SJSA1 (cell line): Measurements from ENCODE around the gene ITSN1. TPM values are rescaled to one million over a fixed set of nuclear protein-coding genes. Genes with fewer than 3 reads are reported as not detected.
A peak's percentile ranks its signal among the peaks of the same experiment; 100 is the strongest.
"Not testable (repeated sequence)": the region's sequence is repeated elsewhere in the genome, so short reads cannot be mapped to it uniquely, and the experiment has no call there.

Source experiments
- DNase-seq, 2 experiments: peaks; one replicate each; pipeline ENCODE4 v3.0.0-alpha.2; 2015 to 2020; ENCODE audit warnings: low spot score in 2 of 2, low read depth in 1 of 2
- H3K27ac ChIP-seq: fragments of 250-450 bp; sonication (Bioruptor Pico); 2 replicates; pipeline ENCODE4 v1.5.1; 2020; ENCODE audit warnings: mild to moderate bottlenecking, moderate library complexity
- H3K27me3 ChIP-seq: fragments of 250-450 bp; sonication (Bioruptor Pico); replicated peaks from 2 replicates; pipeline ENCODE4 v1.5.1; 2020; ENCODE audit warnings: mild to moderate bottlenecking, moderate library complexity
- H3K36me3 ChIP-seq: fragments of 250-450 bp; sonication (Bioruptor Pico); 2 replicates; pipeline ENCODE4 v1.5.1; 2020; ENCODE audit warnings: mild to moderate bottlenecking
- H3K4me1 ChIP-seq: fragments of 250-450 bp; sonication (Bioruptor Pico); replicated peaks from 2 replicates; pipeline ENCODE4 v1.6.1; 2021; ENCODE audit warnings: mild to moderate bottlenecking
- H3K4me3 ChIP-seq: fragments of 250-450 bp; sonication (Bioruptor Pico); 2 replicates; pipeline ENCODE4 v1.5.1; 2020; ENCODE audit warnings: mild to moderate bottlenecking
- H3K9me3 ChIP-seq: fragments of 250-450 bp; sonication (Bioruptor Pico); replicated peaks from 2 replicates; pipeline ENCODE4 v1.5.1; 2020; ENCODE audit warnings: mild to moderate bottlenecking
- total RNA-seq: library from RNA; depleted of rRNA; stranded (reverse); fragments of >200 nt; shearing (Covaris generic); gene quantifications from 2 replicates; pipeline ENCODE4 v1.2.3, GENCODE V29; 2014

Gene ITSN1
- total RNA-seq, 1 experiment from 2014 or later: 53.2 TPM

DNA sequence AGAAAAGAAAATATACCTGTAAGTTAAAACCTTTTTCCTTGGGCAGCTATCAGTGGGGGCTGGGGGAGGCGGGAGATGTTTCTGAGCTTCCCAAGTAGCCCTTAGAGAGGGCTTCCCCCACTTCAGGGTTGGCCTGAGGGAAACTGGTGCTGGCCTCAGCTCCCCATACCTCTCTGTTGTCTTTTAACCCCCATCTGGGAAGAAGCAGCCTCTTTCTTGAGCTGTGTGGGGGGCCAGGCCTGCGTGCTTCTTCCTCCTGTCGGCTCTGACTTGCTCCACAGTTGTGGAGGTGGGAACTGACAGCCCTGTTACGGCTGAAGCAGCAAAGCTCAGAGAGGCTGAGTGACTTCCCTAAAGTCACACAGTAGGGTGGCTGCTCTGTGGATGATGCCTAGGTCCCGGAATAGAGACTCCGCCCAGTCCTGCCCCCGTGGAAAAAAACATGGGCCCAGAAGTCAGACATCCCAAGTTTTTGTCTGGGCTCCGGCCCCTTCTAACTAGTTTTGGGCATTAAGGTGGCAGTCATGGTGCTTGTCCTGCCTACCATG is 218.1 kb downstream of the ITSN1 start:
- no peaks in the 10 kb centered on the region for H3K27me3 ChIP-seq
- H3K27ac ChIP-seq: no peak overlapping the region
- H3K4me1 ChIP-seq: no peaks in the 10 kb centered on the region
- no peaks in the 10 kb centered on the region for H3K36me3 ChIP-seq
- H3K4me3 ChIP-seq: no peak overlapping the region
- DNase-seq: no peak
- H3K9me3 ChIP-seq: no peaks in the 10 kb centered on the region

- H3K4me1 ChIP-seq: no peaks in the 10 kb centered on the region
- H3K36me3 ChIP-seq: no peaks in the 10 kb centered on the region
- H3K27ac ChIP-seq: no peak overlapping the region
- no peak for DNase-seq
- no peak overlapping the region for H3K4me3 ChIP-seq
- no peaks in the 10 kb centered on the region for H3K9me3 ChIP-seq
- no peaks in the 10 kb centered on the region for H3K27me3 ChIP-seq
Measured at GRCh38 chr21:33861125-33861524, 218.8 kb downstream of the ITSN1 start.

DNA sequence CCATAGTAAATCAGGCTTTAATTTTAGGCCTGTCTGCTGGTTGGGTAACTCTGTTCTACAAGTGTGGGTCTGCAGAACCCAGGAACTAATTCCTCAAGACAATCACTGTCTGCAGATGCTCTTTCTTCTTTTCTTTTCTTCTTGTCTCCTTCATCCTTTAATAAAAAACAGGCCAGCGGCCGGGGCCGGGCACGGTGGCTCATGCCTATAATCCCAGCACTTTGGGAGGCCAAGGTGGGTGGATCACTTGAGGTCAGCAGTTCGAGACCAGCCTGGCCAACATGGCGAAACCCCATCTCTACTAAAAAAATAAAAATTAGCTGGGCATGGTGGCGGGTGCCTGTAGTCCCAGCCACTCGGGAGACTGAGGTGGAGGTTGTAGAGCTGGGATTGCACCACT is 220.9 kb downstream of the ITSN1 start:
- DNase-seq, H3K36me3 ChIP-seq, H3K27ac ChIP-seq, H3K4me3 ChIP-seq, H3K4me1 ChIP-seq, H3K9me3 ChIP-seq, H3K27me3 ChIP-seq: not testable (repeated sequence)

DNA sequence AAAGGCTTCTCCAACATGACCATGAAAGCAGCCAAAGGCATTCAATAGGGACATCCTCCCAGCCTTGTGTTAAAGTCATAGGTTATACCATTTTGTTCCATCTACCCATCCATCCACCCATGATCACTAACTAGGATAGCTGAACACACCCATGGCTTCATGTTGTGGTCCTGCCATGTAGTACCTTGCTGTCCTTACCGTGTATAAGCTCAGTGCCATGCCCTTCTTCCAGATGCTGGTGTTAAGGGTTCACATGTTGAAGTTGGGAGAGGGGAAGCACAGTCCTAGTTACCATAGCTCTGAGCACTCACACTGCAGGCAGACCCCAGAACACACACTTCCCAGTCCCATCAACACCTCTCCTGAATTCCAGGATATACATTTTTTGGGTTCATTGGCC is 221.8 kb downstream of the ITSN1 start:
- H3K4me1 ChIP-seq: no peaks in the 10 kb centered on the region
- H3K27me3 ChIP-seq: no peaks in the 10 kb centered on the region
- H3K27ac ChIP-seq: no peak overlapping the region
- DNase-seq: no peak
- H3K4me3 ChIP-seq: no peak overlapping the region
- no peaks in the 10 kb centered on the region for H3K9me3 ChIP-seq
- no peaks in the 10 kb centered on the region for H3K36me3 ChIP-seq

DNA sequence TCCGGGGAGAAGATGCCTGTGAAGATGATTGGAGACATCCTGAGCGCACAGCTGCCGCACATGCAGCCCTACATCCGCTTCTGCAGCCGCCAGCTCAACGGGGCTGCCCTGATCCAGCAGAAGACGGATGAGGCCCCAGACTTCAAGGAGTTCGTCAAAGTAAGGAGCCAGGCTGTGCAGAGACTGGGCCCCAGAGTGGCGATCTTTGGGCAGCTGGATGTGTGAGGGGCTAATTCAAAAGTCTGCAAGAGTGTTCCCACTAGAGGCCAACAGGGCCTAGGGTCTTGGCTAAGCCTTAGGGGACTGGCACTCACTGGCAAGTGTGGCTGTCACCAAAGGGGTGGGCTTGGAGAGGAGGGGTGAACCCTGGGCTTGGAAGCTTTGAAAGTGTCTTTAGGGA is 222.9 kb downstream of the ITSN1 start:
- no peaks in the 10 kb centered on the region for H3K36me3 ChIP-seq
- H3K9me3 ChIP-seq: no peaks in the 10 kb centered on the region
- H3K27me3 ChIP-seq: no peaks in the 10 kb centered on the region
- no peak overlapping the region for H3K27ac ChIP-seq
- no peaks in the 10 kb centered on the region for H3K4me1 ChIP-seq
- DNase-seq: no peak
- H3K4me3 ChIP-seq: no peak overlapping the region

- Histone ChIP-seq H3K4me3 (no peak overlapping the region), H3K9me3 (no peaks in the 10 kb centered on the region), H3K36me3 (no peaks in the 10 kb centered on the region), H3K27me3 (no peaks in the 10 kb centered on the region), H3K4me1 (peaks cover 5% of the 10 kb centered on the region), H3K27ac (no peak overlapping the region)
- DNase-seq: no peak
Measured at GRCh38 chr21:33865996-33866575, 223.8 kb downstream of the ITSN1 start.

DNA sequence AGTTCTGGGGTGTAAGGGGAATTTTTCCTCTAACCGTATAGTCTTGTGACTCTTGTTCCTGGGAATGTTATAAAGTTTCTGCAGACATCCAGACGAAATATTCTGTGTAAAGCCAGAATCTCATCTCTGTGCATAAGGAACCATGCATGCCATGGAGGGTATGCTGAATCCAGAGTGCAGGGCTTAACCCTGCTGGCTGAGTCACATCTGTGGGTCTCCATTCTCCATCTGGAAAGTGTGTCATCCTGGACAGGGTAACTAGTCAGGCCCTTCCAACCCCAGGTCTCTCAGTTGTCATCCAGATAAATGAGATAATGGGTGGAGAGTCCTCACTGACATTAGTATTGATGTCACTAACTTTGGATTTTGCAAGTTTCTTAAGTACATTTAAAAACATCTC is 224.5 kb downstream of the ITSN1 start:
- Histone ChIP-seq H3K4me3 (no peak overlapping the region), H3K27me3 (no peaks in the 10 kb centered on the region), H3K27ac (no peak overlapping the region), H3K4me1 (peaks cover 5% of the 10 kb centered on the region), H3K36me3 (no peaks in the 10 kb centered on the region), H3K9me3 (no peaks in the 10 kb centered on the region)
- DNase-seq: no peak

DNA sequence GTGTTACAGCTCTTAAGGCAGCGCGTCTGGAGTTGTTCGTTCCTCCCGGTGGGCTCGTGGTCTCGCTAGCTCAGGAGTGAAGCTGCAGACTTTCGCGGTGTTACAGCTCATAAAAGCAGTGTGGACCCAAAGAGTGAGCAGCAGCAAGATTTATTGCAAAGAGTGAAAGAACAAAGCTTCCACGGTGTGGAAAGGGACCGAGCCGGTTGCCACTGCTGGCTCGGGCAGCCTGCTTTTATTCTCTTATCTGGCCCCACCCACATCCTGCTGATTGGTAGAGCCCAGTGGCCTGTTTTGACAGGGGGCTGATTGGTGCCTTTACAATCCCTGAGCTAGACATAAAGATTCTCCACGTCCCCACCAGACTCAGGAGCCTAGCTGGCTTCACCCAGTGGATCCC is 225.6 kb downstream of the ITSN1 start:
- DNase-seq, H3K27me3 ChIP-seq, H3K4me1 ChIP-seq, H3K27ac ChIP-seq, H3K36me3 ChIP-seq, H3K9me3 ChIP-seq, H3K4me3 ChIP-seq: not testable (repeated sequence)

- Histone ChIP-seq H3K4me1 (peaks cover 5% of the 10 kb centered on the region), H3K9me3 (no peaks in the 10 kb centered on the region), H3K27ac (no peak overlapping the region), H3K4me3 (no peak overlapping the region), H3K27me3 (no peaks in the 10 kb centered on the region), H3K36me3 (no peaks in the 10 kb centered on the region)
- DNase-seq: no peak
Measured at GRCh38 chr21:33869873-33870272, 227.6 kb downstream of the ITSN1 start.

GRCh38 chr21:33870768-33871167 is 228.5 kb downstream of the ITSN1 start:
- Histone ChIP-seq H3K36me3 (no peaks in the 10 kb centered on the region), H3K4me3 (no peak overlapping the region), H3K9me3 (no peaks in the 10 kb centered on the region), H3K27ac (no peak overlapping the region), H3K27me3 (no peaks in the 10 kb centered on the region), H3K4me1 (peaks cover 5% of the 10 kb centered on the region)
- no peak for DNase-seq

GRCh38 chr21:33871171-33871570 is 228.9 kb downstream of the ITSN1 start:
- Histone ChIP-seq H3K4me1 (peaks cover 5% of the 10 kb centered on the region), H3K27ac (no peak overlapping the region), H3K36me3 (no peaks in the 10 kb centered on the region), H3K4me3 (no peak overlapping the region), H3K9me3 (no peaks in the 10 kb centered on the region), H3K27me3 (no peaks in the 10 kb centered on the region)
- peak in 1 of 2 experiments; percentile 37 for DNase-seq

DNA sequence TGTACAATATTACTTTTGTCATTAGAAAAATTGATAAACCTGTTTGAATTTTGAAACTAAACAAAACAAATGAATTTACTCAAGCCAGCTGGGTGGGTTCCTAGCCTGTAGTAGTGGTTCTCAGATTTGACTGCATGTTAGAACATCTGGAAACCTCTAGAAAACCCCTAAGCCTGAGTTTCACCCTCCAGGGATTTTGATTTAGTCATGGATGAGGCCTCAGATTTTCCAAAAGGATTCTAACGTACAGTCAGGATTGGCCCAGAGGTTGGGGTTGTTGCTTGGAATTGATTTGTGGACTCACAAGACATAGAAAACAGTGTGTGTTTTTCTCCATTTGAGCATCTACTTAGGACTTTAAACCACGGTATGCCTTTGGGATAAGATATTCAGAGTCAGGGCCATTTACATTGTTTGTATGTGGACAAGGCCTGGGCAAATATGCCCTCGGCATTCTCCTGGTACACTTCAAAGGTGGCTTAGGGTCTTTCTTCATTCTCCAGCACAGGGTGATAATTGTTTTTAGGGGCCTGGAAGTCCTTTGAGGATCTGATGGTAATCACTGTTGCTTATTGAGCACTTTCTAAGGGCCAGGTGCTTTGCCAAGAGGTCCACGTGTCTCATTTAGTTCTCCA is 230.7 kb downstream of the ITSN1 start:
- DNase-seq: no peak
- Histone ChIP-seq H3K4me1 (peaks cover 5% of the 10 kb centered on the region), H3K27me3 (no peaks in the 10 kb centered on the region), H3K9me3 (no peaks in the 10 kb centered on the region), H3K27ac (no peak overlapping the region), H3K4me3 (no peak overlapping the region), H3K36me3 (no peaks in the 10 kb centered on the region)

DNA sequence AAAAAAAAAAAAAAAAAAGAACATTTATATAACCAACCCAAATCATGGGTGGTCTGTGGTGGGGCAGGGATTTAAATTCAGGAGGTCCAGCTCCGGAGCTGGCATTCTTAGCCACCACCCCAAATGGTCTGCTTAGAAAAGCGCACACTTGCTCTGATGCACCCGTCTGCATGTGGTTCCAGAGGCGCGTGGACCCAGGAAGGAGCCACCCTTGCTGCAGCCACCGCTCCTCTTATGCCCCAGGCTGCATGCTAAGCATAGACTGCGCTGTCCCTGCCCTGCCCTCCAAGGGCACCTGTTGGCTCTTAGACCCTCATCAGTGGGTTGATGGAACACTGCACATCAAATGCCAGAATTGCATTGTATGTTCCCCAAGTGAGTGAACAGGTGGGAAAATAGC is 231.9 kb downstream of the ITSN1 start:
- H3K9me3 ChIP-seq: no peaks in the 10 kb centered on the region
- H3K27me3 ChIP-seq: no peaks in the 10 kb centered on the region
- peaks cover 5% of the 10 kb centered on the region for H3K4me1 ChIP-seq
- no peak overlapping the region for H3K4me3 ChIP-seq
- no peak overlapping the region for H3K27ac ChIP-seq
- DNase-seq: no peak
- no peaks in the 10 kb centered on the region for H3K36me3 ChIP-seq

- no peaks in the 10 kb centered on the region for H3K27me3 ChIP-seq
- no peak overlapping the region for H3K27ac ChIP-seq
- no peaks in the 10 kb centered on the region for H3K36me3 ChIP-seq
- peaks cover 5% of the 10 kb centered on the region for H3K4me1 ChIP-seq
- H3K9me3 ChIP-seq: no peaks in the 10 kb centered on the region
- DNase-seq: no peak
- H3K4me3 ChIP-seq: no peak overlapping the region
Measured at GRCh38 chr21:33875026-33875695, 232.9 kb downstream of the ITSN1 start.
